Right atrium auricular region (tissue), 2 donors: ENCODE results near the gene VAT1L. TPM values are rescaled to one million over a fixed set of nuclear protein-coding genes. Genes with fewer than 3 reads are reported as not detected.

ENCODE experiments used
- DNase-seq: peaks from one replicate; pipeline ENCODE4 v3.0.0-alpha.2; 2019; ENCODE audit warnings: low spot score
- H3K27ac ChIP-seq, 2 donors: fragments of 200-600 bp; sonication (generic); 1 replicate in 1 of 2; 2 replicates in 1 of 2; pipeline ENCODE4 v1.5.1; 2016 to 2019
- H3K27me3 ChIP-seq, 2 donors: fragments of 200-600 bp; sonication (generic); one replicate each; pipeline versions ENCODE4 v1.5.1 to v1.6.0; 2017 to 2019
- H3K36me3 ChIP-seq: fragments of 200-600 bp; sonication (generic); one replicate; pipeline ENCODE4 v1.5.1; 2016
- H3K4me1 ChIP-seq, 2 donors: fragments of 200-600 bp; sonication (generic); one replicate each; pipeline versions ENCODE4 v1.5.1 to v1.6.0; 2017 to 2019
- H3K4me3 ChIP-seq, 2 donors: fragments of 200-600 bp; sonication (generic); 1 replicate in 1 of 2; 2 replicates in 1 of 2; pipeline ENCODE4 v1.5.1; 2017 to 2019; ENCODE audit warnings: mild to moderate bottlenecking in 1 of 2, moderate library complexity in 1 of 2
- H3K9me3 ChIP-seq, 2 donors: fragments of 200-600 bp; sonication (generic); one replicate each; pipeline ENCODE4 v1.5.1; 2019
- total RNA-seq, 2 donors: library from RNA; depleted of rRNA; stranded (reverse); fragments of >200 nt; gene quantifications; one replicate each; pipeline ENCODE4 v1.1.0, GENCODE V29; 2016
- TF ChIP-seq, protein P1 (sequence below), 2 donors: fragments of 200-600 bp; sonication (generic); IDR thresholded peaks; one replicate each; pipeline ENCODE4 v1.5.1; 2019; ENCODE audit warnings: antibody characterized with exemption in 2 of 2

The VAT1L gene
- total RNA-seq, 2 donors from 2014 or later, result 10.3 to 20.6 TPM

DNA sequence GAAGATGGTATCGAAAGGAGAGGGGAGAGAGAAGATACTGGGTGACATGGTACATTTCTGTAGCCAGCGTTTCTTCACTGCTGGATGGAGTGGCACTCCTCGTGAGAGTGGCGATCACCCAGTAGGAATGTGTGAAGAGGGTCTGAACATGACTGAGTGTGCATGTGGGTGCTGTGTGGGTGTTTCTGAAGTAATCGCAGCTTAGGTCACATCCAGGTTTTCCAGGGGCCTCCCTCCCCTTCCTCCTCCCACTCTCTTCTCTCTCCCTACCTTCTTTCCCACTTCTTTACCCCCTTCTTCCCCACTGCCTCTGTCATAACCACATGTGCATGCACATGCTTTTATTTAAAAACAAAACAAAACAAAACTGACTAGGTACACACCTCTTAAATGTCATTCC lies 235.8 kb downstream of the VAT1L start:
- TF ChIP-seq, protein P1, sequence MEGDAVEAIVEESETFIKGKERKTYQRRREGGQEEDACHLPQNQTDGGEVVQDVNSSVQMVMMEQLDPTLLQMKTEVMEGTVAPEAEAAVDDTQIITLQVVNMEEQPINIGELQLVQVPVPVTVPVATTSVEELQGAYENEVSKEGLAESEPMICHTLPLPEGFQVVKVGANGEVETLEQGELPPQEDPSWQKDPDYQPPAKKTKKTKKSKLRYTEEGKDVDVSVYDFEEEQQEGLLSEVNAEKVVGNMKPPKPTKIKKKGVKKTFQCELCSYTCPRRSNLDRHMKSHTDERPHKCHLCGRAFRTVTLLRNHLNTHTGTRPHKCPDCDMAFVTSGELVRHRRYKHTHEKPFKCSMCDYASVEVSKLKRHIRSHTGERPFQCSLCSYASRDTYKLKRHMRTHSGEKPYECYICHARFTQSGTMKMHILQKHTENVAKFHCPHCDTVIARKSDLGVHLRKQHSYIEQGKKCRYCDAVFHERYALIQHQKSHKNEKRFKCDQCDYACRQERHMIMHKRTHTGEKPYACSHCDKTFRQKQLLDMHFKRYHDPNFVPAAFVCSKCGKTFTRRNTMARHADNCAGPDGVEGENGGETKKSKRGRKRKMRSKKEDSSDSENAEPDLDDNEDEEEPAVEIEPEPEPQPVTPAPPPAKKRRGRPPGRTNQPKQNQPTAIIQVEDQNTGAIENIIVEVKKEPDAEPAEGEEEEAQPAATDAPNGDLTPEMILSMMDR (IDR thresholded peaks at IDR 0.05), result no peak
- Histone ChIP-seq H3K27ac (no peak overlapping the region), H3K4me3 (no peak overlapping the region), H3K9me3 (no peaks in the 10 kb centered on the region), H3K36me3 (no peaks in the 10 kb centered on the region), H3K4me1 (no peaks in the 10 kb centered on the region), H3K27me3 (no peaks in the 10 kb centered on the region)
- DNase-seq, result no peak

DNA sequence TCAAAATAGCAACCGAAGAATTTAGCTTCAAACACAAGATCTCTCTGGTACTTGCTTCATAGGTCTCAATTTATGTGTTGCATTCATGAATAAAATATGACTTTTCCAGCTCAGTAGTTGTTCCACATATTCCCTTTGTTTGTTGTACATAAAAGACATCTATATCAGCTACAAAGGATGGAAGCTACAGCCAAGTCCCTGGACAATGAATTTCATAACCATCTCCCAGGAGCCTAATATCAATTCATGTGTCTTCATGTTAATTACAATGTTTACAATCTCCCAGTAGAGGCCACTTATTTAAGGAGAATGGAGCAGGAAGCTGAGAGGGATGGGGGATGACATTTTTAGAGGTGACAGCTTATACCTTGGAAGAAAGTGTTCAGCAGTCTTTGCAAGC lies 237.3 kb downstream of the VAT1L start:
- Histone ChIP-seq H3K4me1 (no peaks in the 10 kb centered on the region), H3K4me3 (no peak overlapping the region), H3K9me3 (no peaks in the 10 kb centered on the region), H3K27ac (no peak overlapping the region), H3K36me3 (no peaks in the 10 kb centered on the region), H3K27me3 (no peaks in the 10 kb centered on the region)
- DNase-seq, result no peak
- TF ChIP-seq, protein P1 (IDR thresholded peaks at IDR 0.05), result no peak

DNA sequence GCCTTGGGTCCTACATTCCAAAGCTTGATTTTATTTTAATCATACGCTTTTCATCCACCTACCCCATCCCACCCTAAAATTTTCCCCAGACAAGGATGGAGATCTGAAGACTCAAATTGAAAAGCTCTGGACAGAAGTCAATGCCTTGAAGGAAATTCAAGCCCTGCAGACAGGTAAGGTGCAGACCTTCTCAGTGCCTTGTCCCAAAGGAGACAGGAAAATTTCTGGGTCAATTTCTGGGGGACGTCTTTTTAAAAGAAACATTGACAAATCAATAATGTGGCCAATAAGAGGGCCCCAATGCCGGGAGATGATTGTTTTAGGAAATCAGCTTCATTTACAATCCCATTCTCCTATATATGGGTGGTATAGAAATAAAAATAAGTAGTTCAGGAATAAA lies 239.7 kb downstream of the VAT1L start:
- no peaks in the 10 kb centered on the region for H3K9me3 ChIP-seq
- H3K4me1 ChIP-seq, result no peaks in the 10 kb centered on the region
- no peak for DNase-seq
- H3K27ac ChIP-seq, result no peak overlapping the region
- H3K36me3 ChIP-seq, result no peaks in the 10 kb centered on the region
- no peak overlapping the region for H3K4me3 ChIP-seq
- H3K27me3 ChIP-seq, result no peaks in the 10 kb centered on the region
- TF ChIP-seq, protein P1 (IDR thresholded peaks at IDR 0.05), result no peak

Other genes starting within 250 kb of the VAT1L start
- 10 to 100 TPM; 15.0 to 35.0 TPM for gene NUDT7, start 66.0 kb upstream of the VAT1L start, total RNA-seq
- gene CLEC3A, start 234.0 kb downstream of the VAT1L start, total RNA-seq, result not detected